Measurements from ENCODE around the gene GSTM3.

GSTM3 gene

GRCh38 chr1:109740615-109741373, at the start of gene GSTM3:
TSS of gene GSTM3 (minus strand) at chr1:109741038. CDS start at chr1:109740287, 751 bp downstream.
- no peak for DNase-seq (ENCODE audit: low read depth)

GRCh38 chr1:109790329-109790728, 49.5 kb upstream of the GSTM3 start:
- DNase-seq (ENCODE audit: low read depth): no peak

- no peak for DNase-seq (ENCODE audit: low read depth)
Observed at GRCh38 chr1:109789551-109790180, 48.8 kb upstream of the GSTM3 start.

GRCh38 chr1:109788695-109789521, 48.1 kb upstream of the GSTM3 start:
- DNase-seq (ENCODE audit: low read depth): no peak

GRCh38 chr1:109787845-109788601, 47.2 kb upstream of the GSTM3 start:
- no peak for DNase-seq (ENCODE audit: low read depth)

GRCh38 chr1:109787211-109787844, 46.5 kb upstream of the GSTM3 start:
- DNase-seq (ENCODE audit: low read depth): no peak

GRCh38 chr1:109786531-109787021, 45.7 kb upstream of the GSTM3 start:
- DNase-seq (ENCODE audit: low read depth): no peak

- DNase-seq (ENCODE audit: low read depth): no peak
Observed at GRCh38 chr1:109786112-109786480, 45.3 kb upstream of the GSTM3 start.

GRCh38 chr1:109785446-109786111, 44.7 kb upstream of the GSTM3 start:
- no peak for DNase-seq (ENCODE audit: low read depth)

- no peak for DNase-seq (ENCODE audit: low read depth)
Observed at GRCh38 chr1:109784551-109785252, 43.9 kb upstream of the GSTM3 start.

GRCh38 chr1:109783436-109783835, 42.6 kb upstream of the GSTM3 start:
- no peak for DNase-seq (ENCODE audit: low read depth)

GRCh38 chr1:109782927-109783326, 42.1 kb upstream of the GSTM3 start:
- no peak for DNase-seq (ENCODE audit: low read depth)

GRCh38 chr1:109782514-109782913, 41.7 kb upstream of the GSTM3 start:
- no peak for DNase-seq (ENCODE audit: low read depth)

- DNase-seq (ENCODE audit: low read depth): no peak
Observed at GRCh38 chr1:109781806-109782205, 41.0 kb upstream of the GSTM3 start.

- no peak for DNase-seq (ENCODE audit: low read depth)
Observed at GRCh38 chr1:109780982-109781381, 40.1 kb upstream of the GSTM3 start.

- no peak for DNase-seq (ENCODE audit: low read depth)
Observed at GRCh38 chr1:109777980-109778625, 37.3 kb upstream of the GSTM3 start.

- no peak for DNase-seq (ENCODE audit: low read depth)
Observed at GRCh38 chr1:109777436-109777835, 36.6 kb upstream of the GSTM3 start.

- DNase-seq (ENCODE audit: low read depth): peak; percentile 59
Observed at GRCh38 chr1:109776911-109777310, 36.1 kb upstream of the GSTM3 start.

- DNase-seq (ENCODE audit: low read depth): no peak
Observed at GRCh38 chr1:109776206-109776835, 35.5 kb upstream of the GSTM3 start.
